GM19372 (cell line): Measurements from ENCODE around the gene NMRK1.
A peak's percentile ranks its signal among the peaks of the same experiment; 100 is the strongest.

Experiments used
- ATAC-seq: cut with Tn5 transposase; IDR thresholded peaks from one replicate; pipeline ENCODE4 v1.9.1; 2021; ENCODE audit warnings: mild to moderate bottlenecking, low read depth, moderate library complexity; ENCODE audit not compliant: unreplicated experiment

NMRK1 gene

GRCh38 chr9:75064307-75065025 is 23.5 kb downstream of the NMRK1 start:
- ATAC-seq = no peak

- ATAC-seq = no peak
Observed at GRCh38 chr9:75063556-75064305, 24.2 kb downstream of the NMRK1 start.

GRCh38 chr9:75061169-75061568 is 26.8 kb downstream of the NMRK1 start:
- ATAC-seq = no peak

- no peak for ATAC-seq
Observed at GRCh38 chr9:75054368-75055001, 33.5 kb downstream of the NMRK1 start.

GRCh38 chr9:75053869-75054268 is 34.1 kb downstream of the NMRK1 start:
- ATAC-seq = peak; percentile 84

- ATAC-seq = no peak
Observed at GRCh38 chr9:75051285-75051684, 36.7 kb downstream of the NMRK1 start.

GRCh38 chr9:75047506-75047905 is 40.4 kb downstream of the NMRK1 start:
- no peak for ATAC-seq

- ATAC-seq = no peak
Observed at GRCh38 chr9:75046725-75047345, 41.1 kb downstream of the NMRK1 start.

- no peak for ATAC-seq
Observed at GRCh38 chr9:75041041-75041440, 46.9 kb downstream of the NMRK1 start.

- no peak for ATAC-seq
Observed at GRCh38 chr9:75039801-75040200, 48.2 kb downstream of the NMRK1 start.

GRCh38 chr9:75039009-75039408 is 48.9 kb downstream of the NMRK1 start:
- no peak for ATAC-seq

- ATAC-seq = no peak
Observed at GRCh38 chr9:75036793-75037192, 51.2 kb downstream of the NMRK1 start.

- peak; percentile 83 for ATAC-seq
Observed at GRCh38 chr9:75033791-75034473, 54.0 kb downstream of the NMRK1 start.

GRCh38 chr9:75027187-75028107 is 60.5 kb downstream of the NMRK1 start:
- ATAC-seq = peak; percentile 45

GRCh38 chr9:75023846-75024245 is 64.1 kb downstream of the NMRK1 start:
- ATAC-seq = no peak

GRCh38 chr9:75019654-75020053 is 68.3 kb downstream of the NMRK1 start:
- no peak for ATAC-seq

- no peak for ATAC-seq
Observed at GRCh38 chr9:75019022-75019421, 68.9 kb downstream of the NMRK1 start.

- no peak for ATAC-seq
Observed at GRCh38 chr9:75017378-75017777, 70.6 kb downstream of the NMRK1 start.

- no peak for ATAC-seq
Observed at GRCh38 chr9:75013735-75014134, 74.2 kb downstream of the NMRK1 start.
